Measurements from ENCODE around the gene PREX1.

- TF ChIP-seq, protein P1, sequence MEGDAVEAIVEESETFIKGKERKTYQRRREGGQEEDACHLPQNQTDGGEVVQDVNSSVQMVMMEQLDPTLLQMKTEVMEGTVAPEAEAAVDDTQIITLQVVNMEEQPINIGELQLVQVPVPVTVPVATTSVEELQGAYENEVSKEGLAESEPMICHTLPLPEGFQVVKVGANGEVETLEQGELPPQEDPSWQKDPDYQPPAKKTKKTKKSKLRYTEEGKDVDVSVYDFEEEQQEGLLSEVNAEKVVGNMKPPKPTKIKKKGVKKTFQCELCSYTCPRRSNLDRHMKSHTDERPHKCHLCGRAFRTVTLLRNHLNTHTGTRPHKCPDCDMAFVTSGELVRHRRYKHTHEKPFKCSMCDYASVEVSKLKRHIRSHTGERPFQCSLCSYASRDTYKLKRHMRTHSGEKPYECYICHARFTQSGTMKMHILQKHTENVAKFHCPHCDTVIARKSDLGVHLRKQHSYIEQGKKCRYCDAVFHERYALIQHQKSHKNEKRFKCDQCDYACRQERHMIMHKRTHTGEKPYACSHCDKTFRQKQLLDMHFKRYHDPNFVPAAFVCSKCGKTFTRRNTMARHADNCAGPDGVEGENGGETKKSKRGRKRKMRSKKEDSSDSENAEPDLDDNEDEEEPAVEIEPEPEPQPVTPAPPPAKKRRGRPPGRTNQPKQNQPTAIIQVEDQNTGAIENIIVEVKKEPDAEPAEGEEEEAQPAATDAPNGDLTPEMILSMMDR (IDR thresholded peaks at IDR 0.05): no peak
- TF ChIP-seq POLR2AphosphoS5 (IDR thresholded peaks at IDR 0.05) (no peak), POLR2A (IDR thresholded peaks at IDR 0.05) (no peak)
Measured at GRCh38 chr20:48709058-48709691, 118.6 kb downstream of the PREX1 start.

Data from prostate gland (tissue), 2 donors.